ENCODE data around the gene EPB41L4B.

- TF ChIP-seq POLR2A (IDR thresholded peaks at IDR 0.05) (no peak), CTCF (IDR thresholded peaks at IDR 0.05) (no peak)
Observed at GRCh38 chr9:109251776-109252106, 69.1 kb downstream of the EPB41L4B start.

Data from thyroid gland (tissue), 4 donors.